NCI-H446 treated with DMSO at 0.1 percent for 48 hours (cell line): ENCODE results near the gene ASPHD1.

ENCODE experiments used
- DNase-seq: peaks from one replicate; lab custom pipeline; 2025; lab: John Stamatoyannopoulos, UW

The ASPHD1 gene

GRCh38 chr16:29943846-29944799, 43.8 kb downstream of the ASPHD1 start:
- DNase-seq: no peak

GRCh38 chr16:29947897-29948296, 47.6 kb downstream of the ASPHD1 start:
- no peak for DNase-seq

GRCh38 chr16:29950806-29951461, 50.6 kb downstream of the ASPHD1 start:
- no peak for DNase-seq

DNA sequence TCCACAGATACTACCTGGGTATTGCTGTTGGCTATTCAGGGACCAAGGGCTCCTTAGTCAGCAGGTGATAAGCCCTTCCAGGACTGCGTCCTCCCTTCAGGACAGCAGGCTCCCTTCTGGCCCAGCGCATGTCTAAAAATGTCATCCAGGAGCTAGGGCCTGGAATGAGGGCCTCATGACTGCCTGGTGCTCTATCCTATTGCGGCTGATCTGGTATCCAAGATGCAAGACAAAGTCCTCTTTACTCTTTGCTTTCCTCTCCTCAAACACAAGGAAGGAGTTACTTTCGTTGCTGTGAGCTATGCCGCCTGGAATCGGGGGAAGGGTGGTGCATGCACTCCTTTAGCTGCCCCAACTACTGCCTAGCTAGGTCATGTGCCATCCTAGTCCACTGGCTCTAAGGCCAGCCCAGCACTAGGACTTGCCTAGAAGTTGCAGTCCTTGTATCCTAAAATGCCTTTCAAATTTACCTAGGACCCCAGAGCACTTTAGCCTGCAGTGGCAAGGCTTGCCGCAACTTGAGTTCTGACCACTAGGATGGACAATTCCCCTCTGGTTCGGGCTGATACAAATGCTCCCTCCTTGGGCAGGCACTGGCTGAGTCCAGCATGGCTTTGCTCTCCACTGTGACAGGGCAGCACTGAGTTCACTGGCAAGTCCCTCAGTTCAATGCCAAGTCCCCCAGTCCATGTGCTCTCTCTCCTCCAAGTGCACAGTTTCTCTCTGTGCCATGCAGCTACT, 51.5 kb downstream of the ASPHD1 start:
- DNase-seq: no peak
